HG02642 (cell line): ENCODE measurements around the gene OR6C76.
"Not testable (repeated sequence)": the region's sequence is repeated elsewhere in the genome, so short reads cannot be mapped to it uniquely, and the experiment has no call there.

Experiments used
- ATAC-seq: cut with Tn5 transposase; IDR thresholded peaks from one replicate; pipeline ENCODE4 v1.9.1; 2021; ENCODE audit warnings: mild to moderate bottlenecking; ENCODE audit not compliant: unreplicated experiment, poor library complexity

OR6C76 gene

DNA sequence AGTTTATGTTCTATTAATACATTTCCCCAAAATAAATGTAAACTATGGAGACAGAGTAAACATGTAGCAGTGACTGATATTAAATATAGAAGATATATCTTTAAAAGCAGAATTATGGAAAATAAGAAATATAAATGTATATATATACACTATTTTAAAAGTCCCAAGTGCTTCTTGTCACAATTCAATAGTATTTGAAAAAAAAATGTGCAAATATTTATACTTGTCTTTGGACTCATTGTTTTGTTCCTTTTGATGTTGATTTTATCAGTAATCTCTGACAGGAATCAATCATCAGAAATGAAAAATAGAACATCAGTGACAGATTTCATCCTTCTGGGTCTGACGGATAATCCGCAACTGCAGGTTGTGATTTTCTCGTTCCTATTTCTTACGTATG, at the start of gene OR6C76:
Gene OR6C76, plus strand, starts transcription at position 301 of the 400 bp plus-strand sequence. Its CDS starts 0 bp downstream, at position 301.
- ATAC-seq = no peak

GRCh38 chr12:55385891-55386290, 40.2 kb upstream of the OR6C76 start:
- no peak for ATAC-seq

- ATAC-seq = no peak
Observed at GRCh38 chr12:55392032-55392795, 33.8 kb upstream of the OR6C76 start.

DNA sequence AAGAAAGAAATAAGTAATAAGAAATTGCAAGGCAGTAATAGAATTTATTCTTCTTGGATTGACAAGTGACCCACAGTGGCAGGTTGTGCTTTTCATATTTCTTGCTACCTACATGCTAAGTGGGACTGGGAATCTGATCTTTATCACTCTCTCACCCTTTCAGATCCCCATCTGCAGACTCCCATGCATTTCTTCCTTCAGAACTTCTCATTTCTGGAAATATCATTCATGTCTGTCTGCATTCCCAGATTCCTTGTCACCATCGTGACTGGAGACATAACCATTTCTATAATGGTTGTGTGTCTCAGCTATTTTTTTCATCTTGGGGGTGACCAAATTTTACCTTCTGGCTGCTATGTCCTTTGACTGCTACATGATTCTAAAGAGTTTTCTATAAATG, 29.7 kb upstream of the OR6C76 start:
- no peak for ATAC-seq

- ATAC-seq = no peak
Observed at GRCh38 chr12:55400229-55400628, 25.8 kb upstream of the OR6C76 start, which contains the start of gene OR6C65. OR6C65 (plus strand) TSS chr12:55400529; CDS start chr12:55400529, 0 bp downstream.

DNA sequence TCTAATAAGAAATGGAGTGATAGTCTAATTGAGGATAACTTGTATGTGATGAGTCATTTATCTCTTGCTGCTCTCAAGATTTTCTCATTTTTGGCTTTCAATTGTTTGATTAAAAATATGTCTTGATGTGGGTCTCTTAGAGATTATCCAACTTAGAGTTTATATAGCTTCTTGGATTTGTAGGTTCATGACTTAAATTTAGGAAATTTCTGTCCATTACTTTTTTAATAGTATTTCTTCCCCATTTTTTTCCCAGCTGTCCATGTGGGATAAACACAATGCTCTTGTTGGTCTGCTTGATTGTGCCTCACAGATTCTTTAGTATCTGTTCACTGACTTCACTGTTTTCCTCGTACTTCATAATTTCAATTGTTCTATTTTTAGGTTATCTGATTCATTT, 18.2 kb upstream of the OR6C76 start:
- ATAC-seq = no peak

DNA sequence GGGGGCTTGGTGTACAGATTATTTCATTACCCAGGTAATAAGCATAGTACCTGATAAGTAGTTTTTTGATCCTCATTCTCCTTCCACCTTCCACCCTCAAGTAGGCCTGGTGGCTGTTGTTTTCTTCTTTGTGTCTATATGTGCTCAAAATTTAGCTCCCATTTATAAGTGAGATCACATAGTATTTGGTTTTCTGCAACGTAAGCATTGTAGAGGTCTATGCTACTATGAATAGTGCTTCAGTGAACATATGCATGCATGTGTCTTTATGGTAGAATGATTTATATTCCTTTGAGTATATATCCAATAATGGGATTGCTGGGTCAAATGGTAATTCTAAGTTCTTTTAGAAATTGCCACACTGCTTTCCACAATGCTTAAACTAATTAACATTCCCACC, 16.9 kb upstream of the OR6C76 start:
- not testable (repeated sequence) for ATAC-seq

- not testable (repeated sequence) for ATAC-seq
Observed at GRCh38 chr12:55412138-55412537, 13.9 kb upstream of the OR6C76 start.

- ATAC-seq = not testable (repeated sequence)
Observed at GRCh38 chr12:55413498-55414388, 12.3 kb upstream of the OR6C76 start.

- not testable (repeated sequence) for ATAC-seq
Observed at GRCh38 chr12:55414396-55414823, 11.6 kb upstream of the OR6C76 start.

DNA sequence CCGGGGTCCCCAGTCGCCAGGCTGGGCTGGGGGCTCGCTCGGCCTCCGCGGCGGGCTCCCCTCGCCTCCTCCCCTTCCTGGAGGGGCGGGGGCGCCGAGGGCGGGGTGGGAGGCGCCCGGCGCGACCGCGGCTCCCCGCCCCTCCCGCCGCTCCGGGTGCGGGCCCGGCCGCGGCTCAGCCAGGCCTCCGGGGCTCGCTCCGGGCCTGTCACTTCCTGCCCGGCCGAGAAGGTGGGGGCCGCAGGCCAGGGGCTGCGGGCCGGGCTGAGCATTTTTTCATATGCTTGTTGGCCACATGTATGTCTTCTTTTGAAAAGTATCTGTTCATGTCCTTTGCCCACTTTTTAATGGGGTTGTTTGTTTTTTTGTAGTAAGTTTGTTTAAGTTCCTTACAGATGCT, 11.2 kb upstream of the OR6C76 start:
- not testable (repeated sequence) for ATAC-seq

DNA sequence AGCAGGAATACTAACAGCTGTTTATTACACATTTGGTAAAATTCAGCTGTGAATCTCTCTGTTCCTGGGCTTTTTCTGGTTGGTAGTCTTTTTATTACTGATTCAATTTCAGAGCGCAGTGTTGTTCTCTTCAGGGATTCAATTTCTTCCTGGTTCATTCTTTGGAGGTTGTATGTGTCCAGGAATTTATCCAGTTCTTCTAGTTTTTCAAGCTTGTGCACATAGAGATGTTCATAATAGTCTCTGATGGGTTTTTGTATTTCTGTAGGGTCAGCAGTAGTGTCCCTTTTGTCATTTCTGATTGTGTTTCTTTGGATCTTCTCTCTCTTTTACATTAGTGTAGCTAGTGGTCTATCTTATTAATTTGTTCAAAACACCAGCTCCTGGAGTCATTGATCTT, 9.1 kb upstream of the OR6C76 start:
- ATAC-seq = no peak

GRCh38 chr12:55420307-55420962, 5.6 kb upstream of the OR6C76 start:
- no peak for ATAC-seq

- no peak for ATAC-seq
Observed at GRCh38 chr12:55428331-55429243, 2.5 kb downstream of the OR6C76 start.

DNA sequence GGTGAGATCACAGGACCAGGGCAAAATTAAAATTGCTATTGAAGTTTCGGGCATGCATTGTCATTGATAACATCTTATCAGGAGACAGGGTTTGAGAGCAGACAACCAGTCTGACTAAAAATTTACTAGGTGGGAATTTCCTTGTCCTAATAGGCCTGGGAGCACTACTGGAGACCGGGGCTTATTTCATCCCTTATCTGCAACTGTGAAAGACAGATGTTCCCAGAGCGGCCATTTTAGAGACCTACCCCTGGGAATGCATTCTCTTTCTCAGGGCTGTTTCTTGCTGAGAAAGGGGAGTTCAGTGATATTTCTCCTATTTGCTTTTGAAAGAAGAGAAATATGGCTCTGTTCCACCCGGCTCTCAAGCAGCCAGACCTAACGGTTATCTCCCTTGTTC, 15.2 kb downstream of the OR6C76 start:
- not testable (repeated sequence) for ATAC-seq

- no peak for ATAC-seq
Observed at GRCh38 chr12:55443776-55444175, 17.7 kb downstream of the OR6C76 start, which contains the start of gene OR6C2. OR6C2 (plus strand) TSS chr12:55444076; CDS start chr12:55452214, 8,138 bp downstream.

DNA sequence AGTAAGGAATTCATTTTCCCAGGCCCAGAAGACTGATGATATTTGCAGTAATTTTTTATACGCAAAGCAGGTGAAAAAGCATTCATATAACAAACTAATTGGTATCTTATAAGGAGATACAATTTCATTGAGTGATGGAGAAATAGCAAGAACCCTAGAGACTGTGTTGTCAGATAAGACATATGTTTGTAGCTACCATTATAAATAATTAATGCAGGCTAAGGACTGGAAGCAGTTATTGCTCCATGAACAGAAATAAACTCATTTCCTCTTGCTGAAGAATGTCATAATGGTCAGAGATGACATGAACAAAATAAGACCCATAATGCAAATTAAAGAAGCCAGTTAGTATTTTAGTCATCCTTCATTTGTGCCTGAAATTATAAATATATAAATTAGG, 19.3 kb downstream of the OR6C76 start:
- ATAC-seq = no peak

DNA sequence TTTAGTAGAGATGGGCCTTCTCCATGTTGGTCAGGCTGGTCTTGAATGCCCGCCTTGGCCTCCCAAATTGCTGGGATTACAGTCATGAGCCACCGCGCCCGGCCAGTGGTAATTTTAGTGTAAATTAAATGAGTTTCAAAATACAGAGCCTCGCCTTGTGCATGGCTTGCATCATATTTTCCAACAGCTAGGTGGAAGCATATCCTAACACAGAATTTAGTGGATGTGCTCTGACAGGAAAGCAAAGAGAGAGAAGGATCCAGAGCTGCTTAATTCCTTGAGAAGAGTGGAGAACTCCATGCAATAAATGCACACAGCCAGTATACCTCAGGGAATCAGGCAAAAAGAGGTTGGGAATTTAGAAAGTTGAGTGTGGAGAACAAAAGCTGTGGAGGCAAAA, 20.3 kb downstream of the OR6C76 start:
- ATAC-seq = no peak

- ATAC-seq = no peak
Observed at GRCh38 chr12:55448825-55449224, 22.8 kb downstream of the OR6C76 start.
